Peyer's patch (tissue), 4 donors: ENCODE measurements around the gene PDAP1. TPM values are rescaled to one million over a fixed set of nuclear protein-coding genes. Genes with fewer than 3 reads are reported as not detected.

ENCODE experiments used
- DNase-seq, 3 donors: peaks; one replicate each; pipeline ENCODE4 v3.0.0-alpha.2; 2017 to 2019
- H3K27ac ChIP-seq, 4 donors: fragments of 200-600 bp; sonication (generic); one replicate each; pipeline ENCODE4 v1.5.1; 2016 to 2019
- H3K27me3 ChIP-seq, 2 donors: fragments of 200-600 bp; sonication (generic); one replicate each; pipeline ENCODE4 v1.5.1; 2019
- H3K36me3 ChIP-seq, 3 donors: fragments of 200-600 bp; sonication (generic); one replicate each; pipeline ENCODE4 v1.5.1; 2016 to 2019
- H3K4me1 ChIP-seq, 4 donors: fragments of 200-600 bp; sonication (generic); one replicate each; pipeline ENCODE4 v1.5.1; 2016 to 2019
- H3K4me3 ChIP-seq, 4 donors: fragments of 200-600 bp; sonication (generic); 1 replicate in 3 of 4; 2 replicates in 1 of 4; pipeline ENCODE4 v1.5.1; 2016 to 2019; ENCODE audit warnings: mild to moderate bottlenecking in 1 of 4
- H3K9me3 ChIP-seq, 4 donors: fragments of 200-600 bp; sonication (generic); one replicate each; pipeline ENCODE4 v1.5.1; 2016 to 2019; ENCODE audit warnings: mild to moderate bottlenecking in 1 of 4
- POLR2A ChIP-seq, 2 donors: fragments of 450-650 bp; IDR thresholded peaks; one replicate each; pipeline ENCODE4 v1.5.1; 2017; ENCODE audit warnings: antibody characterized with exemption in 2 of 2, mild to moderate bottlenecking in 2 of 2, moderate library complexity in 2 of 2
- total RNA-seq, 4 donors: library from RNA; depleted of rRNA; stranded (reverse); fragments of >200 nt; gene quantifications; one replicate each; pipeline ENCODE4 v1.1.0, GENCODE V29; 2016
- TF ChIP-seq, protein P1 (sequence below), 6 experiments: fragments of 450-650 bp in 4 of 6; fragments of 200-600 bp in 2 of 6; sonication (generic) in 1 of 6; IDR thresholded peaks; one replicate each; pipeline ENCODE4 v1.5.1; 2017 to 2019; ENCODE audit warnings: antibody characterized with exemption in 6 of 6, mild to moderate bottlenecking in 3 of 6, moderate library complexity in 1 of 6

Gene PDAP1
- total RNA-seq, 4 donors from 2014 or later = 32.4 to 52.0 (median 40.6) TPM

DNA sequence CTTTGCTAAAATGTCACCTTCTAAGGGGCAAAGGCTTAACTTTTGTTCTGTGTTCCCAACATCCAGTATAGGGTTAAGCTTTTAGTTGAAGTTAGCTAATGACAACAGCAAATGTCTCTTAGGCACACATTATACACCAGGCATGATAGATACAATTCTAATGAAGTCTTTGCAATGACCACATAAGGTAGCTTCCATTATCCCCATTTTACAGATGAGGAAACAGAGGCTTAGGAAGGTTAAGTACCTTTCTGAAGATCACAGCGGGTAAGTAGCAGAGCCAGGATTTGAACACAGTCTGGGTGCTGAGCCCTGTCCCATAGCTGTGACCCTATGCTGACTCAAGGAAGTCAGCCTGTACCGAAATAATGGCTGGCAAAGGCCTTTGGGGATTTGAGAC is 2.2 kb upstream of the PDAP1 start:
- H3K27ac ChIP-seq = no peak overlapping the region
- H3K4me3 ChIP-seq = no peak overlapping the region
- DNase-seq = no peak
- peaks cover 0 to 52% (median 3%) of the 10 kb centered on the region in 3 donors for H3K36me3 ChIP-seq
- no peaks in the 10 kb centered on the region for H3K27me3 ChIP-seq
- H3K4me1 ChIP-seq = peaks cover 6 to 31% (median 19%) of the 10 kb centered on the region in 4 donors
- TF ChIP-seq, protein P1, sequence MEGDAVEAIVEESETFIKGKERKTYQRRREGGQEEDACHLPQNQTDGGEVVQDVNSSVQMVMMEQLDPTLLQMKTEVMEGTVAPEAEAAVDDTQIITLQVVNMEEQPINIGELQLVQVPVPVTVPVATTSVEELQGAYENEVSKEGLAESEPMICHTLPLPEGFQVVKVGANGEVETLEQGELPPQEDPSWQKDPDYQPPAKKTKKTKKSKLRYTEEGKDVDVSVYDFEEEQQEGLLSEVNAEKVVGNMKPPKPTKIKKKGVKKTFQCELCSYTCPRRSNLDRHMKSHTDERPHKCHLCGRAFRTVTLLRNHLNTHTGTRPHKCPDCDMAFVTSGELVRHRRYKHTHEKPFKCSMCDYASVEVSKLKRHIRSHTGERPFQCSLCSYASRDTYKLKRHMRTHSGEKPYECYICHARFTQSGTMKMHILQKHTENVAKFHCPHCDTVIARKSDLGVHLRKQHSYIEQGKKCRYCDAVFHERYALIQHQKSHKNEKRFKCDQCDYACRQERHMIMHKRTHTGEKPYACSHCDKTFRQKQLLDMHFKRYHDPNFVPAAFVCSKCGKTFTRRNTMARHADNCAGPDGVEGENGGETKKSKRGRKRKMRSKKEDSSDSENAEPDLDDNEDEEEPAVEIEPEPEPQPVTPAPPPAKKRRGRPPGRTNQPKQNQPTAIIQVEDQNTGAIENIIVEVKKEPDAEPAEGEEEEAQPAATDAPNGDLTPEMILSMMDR (IDR thresholded peaks at IDR 0.05) = no peak
- TF ChIP-seq POLR2A (IDR thresholded peaks at IDR 0.05) = no peak
- no peaks in the 10 kb centered on the region for H3K9me3 ChIP-seq

DNA sequence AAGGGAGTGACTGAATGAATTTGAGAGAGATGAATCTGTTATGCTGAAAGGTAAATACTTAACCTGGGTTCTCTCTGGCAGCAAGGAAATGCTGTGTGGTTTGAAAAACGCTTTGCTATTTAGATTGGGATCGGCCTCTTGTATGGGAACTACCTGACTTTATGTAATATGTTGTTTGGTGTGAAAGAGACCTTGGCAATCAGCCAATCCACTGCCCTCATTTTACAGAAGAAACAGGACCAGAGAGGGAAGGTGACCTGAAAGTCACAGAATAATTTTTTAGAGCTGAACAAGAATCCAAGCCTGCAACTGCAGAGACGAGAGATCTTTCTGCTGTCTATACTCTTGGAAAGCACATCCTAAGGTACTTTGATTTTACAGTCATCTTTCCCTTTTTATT is 1.4 kb upstream of the PDAP1 start:
- Histone ChIP-seq H3K9me3 (no peaks in the 10 kb centered on the region), H3K4me1 (peaks cover 6 to 32% (median 19%) of the 10 kb centered on the region in 4 donors), H3K4me3 (peak overlapping the region; percentile 80 to 98 (median 86)), H3K36me3 (peaks cover 0 to 47% (median 3%) of the 10 kb centered on the region in 3 donors), H3K27ac (peak overlapping the region in 3 of 4 donors; percentile 93 to 96 (median 94)), H3K27me3 (no peaks in the 10 kb centered on the region)
- no peak for DNase-seq
- TF ChIP-seq POLR2A (IDR thresholded peaks at IDR 0.05) = no peak
- TF ChIP-seq, protein P1 (IDR thresholded peaks at IDR 0.05) = no peak

DNA sequence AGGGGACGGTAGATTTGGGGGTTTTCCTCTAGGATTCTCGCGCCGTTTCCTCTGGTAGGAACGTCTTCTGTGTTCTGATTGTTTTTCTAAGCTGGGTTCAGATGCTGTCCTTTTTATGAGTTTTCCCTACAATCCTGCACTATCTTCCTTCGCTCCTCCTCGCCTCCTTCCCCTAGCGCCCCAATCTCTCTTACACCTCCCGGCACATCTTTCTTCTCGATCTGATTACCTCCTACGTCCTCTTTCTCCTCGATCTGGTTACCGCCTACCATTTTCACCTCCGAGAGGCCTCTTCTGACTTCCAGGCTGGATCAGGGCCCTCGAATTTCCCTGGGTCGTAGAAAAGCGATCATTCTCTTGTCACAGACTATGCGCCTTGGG is 785 bp upstream of the PDAP1 start:
- Histone ChIP-seq H3K27ac (peak overlapping the region; percentile 93 to 97 (median 95)), H3K4me1 (peaks cover 6 to 38% (median 19%) of the 10 kb centered on the region in 4 donors), H3K4me3 (peak overlapping the region; percentile 80 to 98 (median 86)), H3K9me3 (no peaks in the 10 kb centered on the region), H3K36me3 (peaks cover 0 to 47% (median 3%) of the 10 kb centered on the region in 3 donors), H3K27me3 (no peaks in the 10 kb centered on the region)
- DNase-seq = no peak
- TF ChIP-seq, protein P1 (IDR thresholded peaks at IDR 0.05) = no peak
- TF ChIP-seq POLR2A (IDR thresholded peaks at IDR 0.05) = no peak

DNA sequence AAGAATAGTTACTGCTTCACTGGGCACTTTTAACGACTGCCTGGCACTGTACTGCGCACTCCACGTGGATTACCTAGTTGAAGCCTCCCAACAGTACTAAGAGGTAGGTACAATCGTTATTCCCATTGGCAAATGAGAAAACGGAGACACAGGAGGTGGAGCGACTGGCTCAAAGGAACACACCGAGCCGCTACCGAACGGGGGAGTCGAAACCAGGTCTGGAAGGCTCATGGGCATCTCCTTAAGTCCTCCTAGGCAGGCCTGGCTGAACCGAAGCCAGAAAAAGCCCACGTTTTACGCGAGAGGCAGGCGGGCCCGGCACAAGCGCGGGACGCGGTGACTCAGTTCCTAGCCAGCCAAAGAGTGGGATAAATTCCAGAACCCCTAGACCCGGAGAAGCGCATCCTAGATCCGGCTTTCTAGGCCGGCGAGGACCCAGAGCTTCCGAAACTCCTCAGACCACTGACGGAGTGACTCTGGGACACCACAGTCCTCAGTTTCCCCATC is 472 bp downstream of the PDAP1 start:
- Histone ChIP-seq H3K36me3 (peaks cover 0 to 46% (median 3%) of the 10 kb centered on the region in 3 donors), H3K27ac (peak overlapping the region; percentile 93 to 97 (median 95)), H3K27me3 (no peaks in the 10 kb centered on the region), H3K4me3 (peak overlapping the region; percentile 80 to 98 (median 86)), H3K4me1 (peaks cover 6 to 38% (median 19%) of the 10 kb centered on the region in 4 donors), H3K9me3 (no peaks in the 10 kb centered on the region)
- TF ChIP-seq, protein P1 (IDR thresholded peaks at IDR 0.05) = no peak
- TF ChIP-seq POLR2A (IDR thresholded peaks at IDR 0.05) = no peak
- DNase-seq = peak in 2 of 3 donors; percentile 64 to 66

DNA sequence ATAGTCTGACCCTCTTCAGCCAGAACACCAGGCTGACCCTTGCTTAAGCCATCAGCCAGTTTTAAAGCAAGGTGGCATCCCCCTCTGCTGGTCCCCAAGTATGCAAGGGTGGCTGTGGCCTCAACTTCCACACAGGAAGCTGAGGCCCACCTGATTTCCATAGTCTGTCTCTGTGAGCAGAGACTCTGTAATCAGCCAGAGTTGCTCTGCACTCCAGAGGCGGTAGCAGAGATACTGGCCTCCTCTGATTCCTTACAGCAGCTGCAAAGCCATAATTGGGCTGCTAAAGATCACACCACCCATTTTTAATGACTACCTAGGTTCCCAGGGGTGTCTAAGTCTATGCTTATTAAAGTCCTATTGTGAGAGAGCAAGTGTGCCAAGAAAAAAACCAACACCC is 1.8 kb downstream of the PDAP1 start:
- H3K4me1 ChIP-seq = peaks cover 6 to 38% (median 19%) of the 10 kb centered on the region in 4 donors
- H3K9me3 ChIP-seq = no peaks in the 10 kb centered on the region
- peaks cover 0 to 40% (median under 1%) of the 10 kb centered on the region in 3 donors for H3K36me3 ChIP-seq
- no peak overlapping the region for H3K4me3 ChIP-seq
- H3K27ac ChIP-seq = no peak overlapping the region
- no peaks in the 10 kb centered on the region for H3K27me3 ChIP-seq
- TF ChIP-seq, protein P1 (IDR thresholded peaks at IDR 0.05) = no peak
- no peak for TF ChIP-seq POLR2A (IDR thresholded peaks at IDR 0.05)
- peak in 1 of 3 donors; percentile 29 for DNase-seq
